WERI-Rb-1 (cell line): ENCODE data around the gene MMGT1.

Experiments
- DNase-seq: peaks from one replicate; pipeline ENCODE4 v3.0.0-alpha.2; 2020
- H3K27ac ChIP-seq: fragments of 250-450 bp; sonication (Bioruptor Pico); 2 replicates; pipeline ENCODE4 v1.5.1; 2020; ENCODE audit warnings: mild to moderate bottlenecking, moderate library complexity
- H3K27me3 ChIP-seq: fragments of 250-450 bp; sonication (Bioruptor Pico); 2 replicates; pipeline ENCODE4 v1.5.1; 2021; ENCODE audit warnings: mild to moderate bottlenecking, low read depth, moderate library complexity; ENCODE audit not compliant: insufficient read depth, severe bottlenecking
- H3K36me3 ChIP-seq: fragments of 250-450 bp; sonication (Bioruptor Pico); 2 replicates; pipeline ENCODE4 v1.5.1; 2020; ENCODE audit warnings: mild to moderate bottlenecking, moderate library complexity
- H3K4me3 ChIP-seq: 2 replicates; pipeline ENCODE4 v1.5.1; 2011; ENCODE audit warnings: low read depth, mild to moderate bottlenecking, control low read depth, low read length
- H3K9me3 ChIP-seq: fragments of 250-450 bp; sonication (Bioruptor Pico); 2 replicates; pipeline ENCODE4 v1.5.1; 2021; ENCODE audit warnings: mild to moderate bottlenecking, moderate library complexity; ENCODE audit not compliant: severe bottlenecking
- TF ChIP-seq, protein P1 (sequence below): IDR thresholded peaks from 2 replicates; pipeline ENCODE4 v1.5.1; 2011; ENCODE audit warnings: low read depth, mild to moderate bottlenecking, control low read depth, inconsistent platforms, low read length

The MMGT1 gene

DNA sequence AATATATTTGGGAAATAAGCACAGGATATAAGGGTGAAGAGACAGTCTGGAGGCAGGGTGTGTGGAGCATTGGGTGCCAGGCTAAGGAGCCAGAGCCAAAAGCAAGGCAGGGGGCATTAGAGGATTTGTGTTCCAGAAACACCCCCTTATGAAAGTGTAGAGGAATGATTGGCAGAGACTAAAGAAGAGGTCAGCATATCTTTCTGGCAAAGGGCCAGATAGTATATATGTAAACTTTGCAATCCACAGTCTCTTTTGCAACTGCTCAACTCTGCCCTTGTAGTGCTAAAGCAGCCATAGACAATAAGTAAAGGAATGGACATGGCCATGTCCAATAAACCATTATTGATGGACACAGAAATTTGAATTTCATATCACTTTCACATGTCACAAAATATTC lies 7.9 kb upstream of the MMGT1 start:
- H3K27ac ChIP-seq, result no peak overlapping the region
- no peaks in the 10 kb centered on the region for H3K9me3 ChIP-seq
- no peak overlapping the region for H3K4me3 ChIP-seq
- H3K36me3 ChIP-seq, result no peaks in the 10 kb centered on the region
- no peak for DNase-seq
- TF ChIP-seq, protein P1, sequence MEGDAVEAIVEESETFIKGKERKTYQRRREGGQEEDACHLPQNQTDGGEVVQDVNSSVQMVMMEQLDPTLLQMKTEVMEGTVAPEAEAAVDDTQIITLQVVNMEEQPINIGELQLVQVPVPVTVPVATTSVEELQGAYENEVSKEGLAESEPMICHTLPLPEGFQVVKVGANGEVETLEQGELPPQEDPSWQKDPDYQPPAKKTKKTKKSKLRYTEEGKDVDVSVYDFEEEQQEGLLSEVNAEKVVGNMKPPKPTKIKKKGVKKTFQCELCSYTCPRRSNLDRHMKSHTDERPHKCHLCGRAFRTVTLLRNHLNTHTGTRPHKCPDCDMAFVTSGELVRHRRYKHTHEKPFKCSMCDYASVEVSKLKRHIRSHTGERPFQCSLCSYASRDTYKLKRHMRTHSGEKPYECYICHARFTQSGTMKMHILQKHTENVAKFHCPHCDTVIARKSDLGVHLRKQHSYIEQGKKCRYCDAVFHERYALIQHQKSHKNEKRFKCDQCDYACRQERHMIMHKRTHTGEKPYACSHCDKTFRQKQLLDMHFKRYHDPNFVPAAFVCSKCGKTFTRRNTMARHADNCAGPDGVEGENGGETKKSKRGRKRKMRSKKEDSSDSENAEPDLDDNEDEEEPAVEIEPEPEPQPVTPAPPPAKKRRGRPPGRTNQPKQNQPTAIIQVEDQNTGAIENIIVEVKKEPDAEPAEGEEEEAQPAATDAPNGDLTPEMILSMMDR, result no peak
- no peaks in the 10 kb centered on the region for H3K27me3 ChIP-seq

DNA sequence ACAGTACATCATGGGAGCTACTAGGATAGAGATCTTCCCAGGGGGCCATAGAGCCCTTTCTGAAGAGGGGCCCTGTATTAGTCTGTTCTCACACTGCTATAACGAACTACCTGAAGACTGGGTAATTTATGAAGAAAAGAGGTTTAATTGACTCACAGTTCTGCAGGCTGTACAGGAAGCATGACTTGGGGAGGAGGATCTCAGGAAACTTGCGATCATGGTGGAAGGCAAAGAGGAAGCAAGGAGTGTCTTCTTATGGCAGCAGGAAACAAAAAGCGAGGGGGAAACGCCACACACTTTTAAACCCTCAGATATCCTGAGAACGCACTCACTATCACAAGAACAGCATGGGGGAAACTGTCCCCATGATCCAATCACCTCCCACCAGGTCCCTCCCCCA lies 7.2 kb upstream of the MMGT1 start:
- TF ChIP-seq, protein P1, result no peak
- Histone ChIP-seq H3K27ac (no peak overlapping the region), H3K4me3 (no peak overlapping the region), H3K9me3 (no peaks in the 10 kb centered on the region), H3K27me3 (no peaks in the 10 kb centered on the region), H3K36me3 (no peaks in the 10 kb centered on the region)
- no peak for DNase-seq

DNA sequence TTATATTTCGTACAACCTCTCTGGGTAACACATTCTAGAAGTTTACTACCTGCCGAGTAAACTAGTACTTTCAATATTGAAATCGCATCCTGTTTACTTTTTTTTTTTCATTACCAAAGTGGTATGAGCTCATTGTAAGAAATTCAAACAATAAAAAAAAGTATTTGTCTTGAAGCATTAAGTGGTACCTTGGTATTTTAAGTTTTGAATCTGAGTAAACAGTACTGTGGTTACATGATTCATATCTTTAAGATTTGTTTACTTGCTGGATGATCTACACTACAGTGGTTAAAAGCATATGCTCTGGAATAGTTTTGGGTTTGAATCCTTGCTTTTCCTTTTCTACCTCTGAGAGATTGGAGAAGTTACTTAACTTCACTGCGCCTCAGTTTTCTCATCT lies 3.8 kb upstream of the MMGT1 start:
- no peak overlapping the region for H3K27ac ChIP-seq
- H3K36me3 ChIP-seq, result no peaks in the 10 kb centered on the region
- no peak overlapping the region for H3K4me3 ChIP-seq
- TF ChIP-seq, protein P1, result no peak
- peaks cover 3% of the 10 kb centered on the region for H3K27me3 ChIP-seq
- no peak for DNase-seq
- no peaks in the 10 kb centered on the region for H3K9me3 ChIP-seq

DNA sequence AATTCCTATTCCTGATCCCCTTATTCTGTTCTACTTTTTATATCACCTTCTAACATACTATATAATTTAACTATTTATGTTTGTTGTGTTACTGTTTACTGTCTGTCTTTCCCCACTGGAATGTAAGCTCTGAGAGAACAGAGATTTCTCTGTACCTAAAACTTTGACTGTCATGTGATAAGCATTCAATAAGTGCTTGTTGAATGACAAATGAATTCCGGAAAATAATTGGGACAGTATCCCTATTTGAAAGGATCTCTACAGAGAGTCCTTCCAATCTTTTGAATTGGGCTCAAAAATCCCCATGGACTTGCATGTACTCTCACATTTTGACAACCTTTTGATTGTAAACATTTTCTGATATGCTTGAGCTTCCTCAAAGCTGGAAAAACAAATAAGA lies 1.6 kb upstream of the MMGT1 start:
- H3K27me3 ChIP-seq, result peaks cover 3% of the 10 kb centered on the region
- no peak for DNase-seq
- TF ChIP-seq, protein P1, result no peak
- H3K36me3 ChIP-seq, result no peaks in the 10 kb centered on the region
- H3K4me3 ChIP-seq, result no peak overlapping the region
- H3K27ac ChIP-seq, result no peak overlapping the region
- no peaks in the 10 kb centered on the region for H3K9me3 ChIP-seq

DNA sequence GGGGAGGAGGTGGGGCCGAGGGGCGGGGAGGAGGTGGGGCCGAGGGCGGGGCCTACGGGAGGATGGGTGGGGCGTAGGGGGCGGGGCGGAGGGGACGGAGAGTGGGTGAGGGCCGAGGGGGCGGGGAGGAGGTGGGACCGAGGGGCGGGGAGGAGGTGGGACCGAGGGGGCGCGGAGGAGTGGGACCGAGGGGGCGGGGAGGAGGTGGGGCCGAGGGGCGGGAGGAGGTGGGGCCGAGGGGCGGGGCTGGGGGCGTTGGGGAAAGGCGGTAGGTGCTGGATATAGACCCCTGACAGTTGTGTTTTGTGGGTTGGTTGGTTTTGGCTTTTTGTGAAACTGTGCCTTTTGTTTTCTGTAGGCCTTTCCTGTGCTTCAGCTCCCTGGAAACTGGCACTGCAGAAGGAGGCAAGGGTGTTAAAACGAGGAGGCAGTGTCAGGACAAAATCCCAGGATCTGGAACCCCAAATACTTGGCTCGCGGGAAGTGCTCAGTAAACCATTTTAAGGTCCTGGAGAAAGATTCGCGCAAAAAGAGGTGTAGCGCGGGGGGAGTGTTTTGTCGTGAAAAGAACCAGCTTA lies 580 bp upstream of the MMGT1 start:
- 0 out of 2 replicates have a peak, but pooled peaks cover 3% of the 10 kb centered on the region for H3K36me3 ChIP-seq
- peak; percentile 70 for DNase-seq

More for the DNA sequence above, 580 bp upstream of the MMGT1 start:
- H3K9me3 ChIP-seq, result no peaks in the 10 kb centered on the region
- H3K27ac ChIP-seq, result no peak overlapping the region
- TF ChIP-seq, protein P1, result no peak
- peaks cover 3% of the 10 kb centered on the region for H3K27me3 ChIP-seq
- no peak overlapping the region for H3K4me3 ChIP-seq
